Ovary (tissue), 9 donors: ENCODE measurements around the gene SGCA. TPM values are rescaled to one million over a fixed set of nuclear protein-coding genes. Genes with fewer than 3 reads are reported as not detected.

ENCODE experiments used
- DNase-seq, 5 donors: peaks; one replicate each; pipeline ENCODE4 v3.0.0-alpha.2; 2019 to 2020
- H3K27ac ChIP-seq, 2 donors: fragments of 200-600 bp; one replicate each; pipeline versions ENCODE4 v1.5.1 to v1.8.0; 2019 to 2022
- H3K27me3 ChIP-seq: fragments of 200-600 bp; one replicate; pipeline ENCODE4 v1.8.0; 2022
- H3K36me3 ChIP-seq: fragments of 200-600 bp; sonication (generic); one replicate; pipeline ENCODE4 v1.5.1; 2019
- H3K4me1 ChIP-seq: one replicate; pipeline ENCODE4 v1.8.1; 2013; ENCODE audit warnings: mild to moderate bottlenecking, moderate library complexity; ENCODE audit not compliant: insufficient read depth
- H3K4me3 ChIP-seq: fragments of 200-600 bp; sonication (generic); one replicate; pipeline ENCODE4 v1.5.1; 2017
- H3K9me3 ChIP-seq, 2 donors: fragments of 200-600 bp in 1 of 2; sonication (generic) in 1 of 2; one replicate each; pipeline versions ENCODE4 v1.5.1 to v1.8.1; 2013 to 2019; ENCODE audit warnings: mild to moderate bottlenecking in 1 of 2, moderate library complexity in 1 of 2
- EP300 ChIP-seq: sonication (generic); formaldehyde crosslinking; IDR thresholded peaks from one replicate; pipeline ENCODE4 v1.6.1; 2017; ENCODE audit warnings: antibody characterized with exemption
- POLR2A ChIP-seq: fragments of 450-650 bp; IDR thresholded peaks from one replicate; pipeline ENCODE4 v1.6.1; 2017; ENCODE audit warnings: antibody characterized with exemption, mild to moderate bottlenecking, moderate library complexity
- WGBS, 3 donors: extraction: QIAGEN DNeasy Blood & Tissue Kit in 1 of 3; methylation state at CpG; one replicate each; pipeline versions ENCODE4 v1.1.5 to v1.1.7; 2013 to 2017; 5-methylcytosine and 5-hydroxymethylcytosine counted together
- intact Hi-C, 4 donors: fragments of 100-400 bp; cut with DNase I; formaldehyde crosslinking; loops; one replicate each; pipeline versions ENCODE4 v1.11.0 to v1.15.1; 2022 to 2023
- polyA plus RNA-seq, 2 donors: library from polyadenylated mRNA; stranded (reverse); fragments of 200-250 nt in 1 of 2; fragments of 350-450 nt in 1 of 2; fragmentation: Illumina TruSeq in 1 of 2; extraction: RNeasy Lipid Tissue Mini Kit (QIAGEN cat#74804) in 1 of 2; gene quantifications; one replicate each; pipeline ENCODE4 v1.2.3, GENCODE V29; 2013 to 2014
- total RNA-seq, 7 donors: library from RNA; depleted of rRNA in 2 of 7; stranded (reverse); fragments of >200 nt in 2 of 7; fragmentation: NEBNext Ultra II Directional in 3 of 7; extraction: Animal tissue kit (Norgen Biotek cat#: 25700) in 3 of 7; gene quantifications; one replicate each; pipeline versions ENCODE4 v1.1.0 to v1.2.4, GENCODE V29; 2016 to 2023
- TF ChIP-seq, protein P1 (sequence below), 3 donors: fragments of 450-650 bp in 2 of 3; fragments of 200-600 bp in 1 of 3; IDR thresholded peaks; one replicate each; pipeline versions ENCODE4 v1.5.1 to v1.8.0; 2016 to 2022; ENCODE audit warnings: antibody characterized with exemption in 3 of 3, mild to moderate bottlenecking in 1 of 3
- donor health status: DM: no; HTN: no; CAD: no; lungs with moderate emphysema.
- donor health status: DM: no; HTN: no; CAD: no.
- donor health status: Bipolar disorder and iron deficiency.
- donor health status: DM: yes; HTN: yes; CAD: no.
- donor health status: DM: no; HTN: no; CAD: no.
- donor health status: DM: yes; HTN: yes; CAD: no.

Gene SGCA
- total and polyA plus RNA-seq, 9 donors, result 0.48 to 3.4 (median 2.2) TPM

DNA sequence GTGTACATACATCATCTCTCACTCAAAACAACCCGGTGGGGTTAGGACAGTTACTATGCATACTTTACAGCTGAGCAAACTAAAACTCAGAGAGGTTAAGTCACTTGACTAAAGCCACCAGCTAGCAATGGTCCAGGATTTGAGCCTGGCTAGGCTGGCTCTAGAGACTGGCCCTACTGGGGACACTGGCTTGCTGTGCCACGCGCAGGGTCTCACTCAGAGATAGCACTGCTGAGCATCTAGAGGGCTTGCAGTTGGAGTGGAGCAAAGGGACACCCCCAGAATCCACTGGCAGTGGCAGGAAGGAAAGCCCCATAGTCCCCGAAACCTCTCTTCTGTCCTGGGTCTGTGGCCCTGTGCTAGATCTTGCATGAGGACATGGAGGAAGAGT, 47.0 kb upstream of the SGCA start:
- TF ChIP-seq EP300 (no peak), POLR2A (no peak)
- TF ChIP-seq, protein P1, sequence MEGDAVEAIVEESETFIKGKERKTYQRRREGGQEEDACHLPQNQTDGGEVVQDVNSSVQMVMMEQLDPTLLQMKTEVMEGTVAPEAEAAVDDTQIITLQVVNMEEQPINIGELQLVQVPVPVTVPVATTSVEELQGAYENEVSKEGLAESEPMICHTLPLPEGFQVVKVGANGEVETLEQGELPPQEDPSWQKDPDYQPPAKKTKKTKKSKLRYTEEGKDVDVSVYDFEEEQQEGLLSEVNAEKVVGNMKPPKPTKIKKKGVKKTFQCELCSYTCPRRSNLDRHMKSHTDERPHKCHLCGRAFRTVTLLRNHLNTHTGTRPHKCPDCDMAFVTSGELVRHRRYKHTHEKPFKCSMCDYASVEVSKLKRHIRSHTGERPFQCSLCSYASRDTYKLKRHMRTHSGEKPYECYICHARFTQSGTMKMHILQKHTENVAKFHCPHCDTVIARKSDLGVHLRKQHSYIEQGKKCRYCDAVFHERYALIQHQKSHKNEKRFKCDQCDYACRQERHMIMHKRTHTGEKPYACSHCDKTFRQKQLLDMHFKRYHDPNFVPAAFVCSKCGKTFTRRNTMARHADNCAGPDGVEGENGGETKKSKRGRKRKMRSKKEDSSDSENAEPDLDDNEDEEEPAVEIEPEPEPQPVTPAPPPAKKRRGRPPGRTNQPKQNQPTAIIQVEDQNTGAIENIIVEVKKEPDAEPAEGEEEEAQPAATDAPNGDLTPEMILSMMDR (IDR thresholded peaks at IDR 0.05), result no peak
- WGBS, 3 donors, result 88 to 91% (median 89%) methylated on average over 4 of the region's 4 CpGs
- Histone ChIP-seq H3K4me3 (no peak overlapping the region), H3K27me3 (no peaks in the 10 kb centered on the region), H3K36me3 (no peaks in the 10 kb centered on the region), H3K4me1 (peaks cover 8% of the 10 kb centered on the region), H3K27ac (no peak overlapping the region), H3K9me3 (no peaks in the 10 kb centered on the region)
- no peak for DNase-seq
- intact Hi-C loops, result loop anchor here in 1 of 4 donors (10.0 kb wide), 2 partner anchors 46 to 176 kb away; partner anchors contain the start of gene SGCA

DNA sequence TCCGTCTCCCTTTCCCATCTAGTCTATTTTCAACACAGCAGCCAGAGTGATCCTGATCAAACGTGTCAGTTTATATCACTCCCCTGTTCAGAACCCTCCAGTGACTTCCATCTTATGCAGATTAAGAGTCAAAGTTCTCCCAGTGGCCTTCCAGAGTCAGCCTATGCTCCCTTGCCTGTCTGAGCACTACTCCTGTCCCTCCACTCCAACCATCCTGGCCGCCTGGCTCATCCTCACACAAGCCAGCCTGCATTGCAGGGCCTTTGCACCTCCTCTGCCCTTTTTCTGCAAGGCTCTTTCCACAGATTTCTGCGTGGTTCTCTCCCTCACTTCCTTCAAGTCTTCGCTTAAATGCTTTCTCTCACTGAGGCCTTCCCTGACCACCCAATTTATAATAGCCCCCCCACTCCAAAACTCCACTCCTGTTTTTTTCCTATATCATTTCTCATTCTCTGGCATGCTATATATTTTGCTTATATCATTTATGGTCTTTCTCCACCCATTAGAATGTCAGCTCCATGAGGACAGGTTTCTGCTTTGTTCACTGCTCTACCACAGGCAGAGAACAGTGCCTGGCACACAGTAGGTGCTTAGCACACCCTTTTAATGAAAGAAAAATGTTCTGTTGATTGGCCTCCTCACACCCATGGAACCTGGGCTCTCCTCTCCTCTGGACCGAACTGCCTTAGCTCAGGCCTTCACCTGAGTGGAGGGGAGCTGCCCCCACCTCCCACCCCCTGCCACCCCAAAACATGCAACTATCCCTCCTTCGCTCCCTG, 45.1 kb upstream of the SGCA start:
- intact Hi-C loops, result no loop called here
- no peak overlapping the region for H3K27ac ChIP-seq
- WGBS, 3 donors, result 93 to 96% (median 95%) methylated on average over 7 of the region's 7 CpGs
- no peaks in the 10 kb centered on the region for H3K36me3 ChIP-seq
- H3K9me3 ChIP-seq, result no peaks in the 10 kb centered on the region
- no peaks in the 10 kb centered on the region for H3K27me3 ChIP-seq
- no peak overlapping the region for H3K4me3 ChIP-seq
- no peak for DNase-seq
- no peak for TF ChIP-seq POLR2A
- TF ChIP-seq EP300, result no peak
- TF ChIP-seq, protein P1 (IDR thresholded peaks at IDR 0.05), result no peak
- peaks cover 10% of the 10 kb centered on the region for H3K4me1 ChIP-seq

DNA sequence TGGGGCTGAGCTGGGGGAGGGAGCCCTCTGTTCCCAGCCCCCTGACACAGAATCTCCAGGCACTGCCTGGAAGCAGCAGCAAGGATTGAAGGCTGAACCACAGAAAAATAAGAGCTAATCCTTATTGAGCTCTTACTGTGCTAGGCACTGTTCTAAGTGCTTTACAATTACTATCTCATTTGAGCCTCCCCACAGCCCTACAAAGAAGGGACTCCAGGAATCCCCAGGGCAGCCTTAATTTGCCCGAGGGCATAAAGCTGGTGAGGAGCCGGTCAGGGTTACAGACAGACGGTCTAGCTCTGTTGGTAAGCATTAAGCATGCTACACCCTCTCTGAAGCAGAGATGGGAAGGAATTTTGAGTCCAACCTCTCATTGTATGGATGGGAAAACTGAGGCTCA, 42.9 kb upstream of the SGCA start:
- 82 to 92% (median 86%) methylated on average over 3 of the region's 3 CpGs for WGBS, 3 donors
- Histone ChIP-seq H3K9me3 (no peaks in the 10 kb centered on the region), H3K27me3 (no peaks in the 10 kb centered on the region), H3K4me3 (no peak overlapping the region), H3K27ac (peak overlapping the region; percentile 60 to 82), H3K4me1 (peaks cover 10% of the 10 kb centered on the region), H3K36me3 (no peaks in the 10 kb centered on the region)
- no peak for DNase-seq
- intact Hi-C loops, result no loop called here
- TF ChIP-seq POLR2A (no peak), EP300 (no peak)
- TF ChIP-seq, protein P1 (IDR thresholded peaks at IDR 0.05), result no peak

DNA sequence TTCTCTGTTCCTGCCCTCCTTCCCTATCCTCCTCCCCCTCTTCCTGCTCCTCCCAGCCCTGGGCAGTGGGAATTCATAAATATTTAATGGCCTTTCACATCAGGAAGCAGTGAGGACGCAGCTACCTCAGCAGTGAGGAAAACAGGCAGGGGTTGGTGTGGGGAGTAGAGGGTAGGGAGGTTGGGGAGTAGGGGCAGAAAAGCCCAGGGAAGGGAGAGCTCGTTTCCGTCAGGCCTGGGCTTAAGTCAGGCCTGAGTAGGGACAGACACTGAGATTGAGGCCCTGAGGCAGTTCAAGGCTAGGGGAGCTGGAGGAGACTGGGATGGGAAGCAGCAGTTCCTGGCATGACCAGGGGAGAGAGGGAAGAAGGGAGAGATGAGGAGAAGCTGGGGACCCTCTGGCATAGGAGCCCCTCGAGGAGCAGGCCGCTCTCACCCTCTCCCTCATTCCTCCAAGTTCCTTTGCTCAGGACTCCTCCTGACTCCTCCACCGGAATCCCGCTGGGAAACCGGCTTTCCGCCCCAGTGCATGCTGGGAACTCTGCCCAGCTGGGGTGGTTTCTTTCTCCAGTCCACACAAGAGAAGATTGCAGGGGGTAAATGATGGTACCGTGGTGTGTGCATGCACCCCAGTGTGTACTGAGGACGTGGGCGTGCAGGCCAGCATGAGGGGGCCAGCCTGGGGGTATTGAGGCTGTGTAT, 42.0 kb upstream of the SGCA start:
- Histone ChIP-seq H3K36me3 (no peaks in the 10 kb centered on the region), H3K27me3 (no peaks in the 10 kb centered on the region), H3K4me3 (no peak overlapping the region), H3K27ac (peak overlapping the region; percentile 60 to 82), H3K4me1 (peaks cover 10% of the 10 kb centered on the region), H3K9me3 (no peaks in the 10 kb centered on the region)
- intact Hi-C loops, result no loop called here
- WGBS, 3 donors, result 18 to 28% (median 27%) methylated on average over 12 of the region's 12 CpGs
- no peak for DNase-seq
- TF ChIP-seq, protein P1 (IDR thresholded peaks at IDR 0.05), result no peak
- TF ChIP-seq EP300 (no peak), POLR2A (no peak)
